ENCODE results near the gene ACP1.

GRCh38 chr2:254241-254640 is 10.5 kb upstream of the ACP1 start:
- TF ChIP-seq CTCF (IDR thresholded peaks at IDR 0.05) (no peak), POLR2A (IDR thresholded peaks at IDR 0.05) (no peak)
